K562 (cell line): Measurements from ENCODE around the gene AADAC. TPM values are rescaled to one million over a fixed set of nuclear protein-coding genes. Genes with fewer than 3 reads are reported as not detected.

ENCODE experiments used
- CHD7 ChIP-seq: fragments of 200-600 bp; sonication (generic); IDR thresholded peaks from one replicate; pipeline ENCODE4 v1.6.1; 2012; ENCODE audit warnings: mild to moderate bottlenecking, low read depth, low read length, inconsistent platforms
- CREB3 ChIP-seq: fragments of 450-650 bp; conservative IDR thresholded peaks from 2 replicates; pipeline ENCODE4 v1.6.1; 2016; ENCODE audit warnings: missing genetic modification characterization, low read depth, mild to moderate bottlenecking, missing compliant biosample characterization, moderate library complexity
- FOXA3 ChIP-seq, 2 experiments: fragments of 450-650 bp in 1 of 2; sonication (generic) in 1 of 2; formaldehyde crosslinking; IDR thresholded peaks in 1 of 2; conservative IDR thresholded peaks in 1 of 2; 2 replicates each; pipeline versions ENCODE4 v1.4.0 to v1.8.0; 2020 to 2022; ENCODE audit warnings: mild to moderate bottlenecking in 2 of 2, missing genetic modification reagents in 1 of 2
- HES1 ChIP-seq: fragments of 450-650 bp; IDR thresholded peaks from 2 replicates; pipeline ENCODE4 v1.6.1; 2016; ENCODE audit warnings: low read depth, mild to moderate bottlenecking, moderate library complexity
- KAT8 ChIP-seq: fragments of 450-650 bp; IDR thresholded peaks from 2 replicates; pipeline ENCODE4 v1.6.1; 2016; ENCODE audit warnings: low read depth, mild to moderate bottlenecking
- RREB1 ChIP-seq: fragments of 250-450 bp; sonication (Bioruptor Pico); IDR thresholded peaks from 2 replicates; pipeline ENCODE4 v1.4.0; 2020
- TCF7 ChIP-seq: sonication (generic); IDR thresholded peaks from 2 replicates; pipeline ENCODE4 v1.6.1; 2016; ENCODE audit warnings: antibody characterized with exemption, borderline replicate concordance
- ZNF140 ChIP-seq: fragments of 250-450 bp; sonication (Bioruptor Pico); IDR thresholded peaks from 2 replicates; pipeline ENCODE4 v1.8.0; 2021; ENCODE audit warnings: moderate library complexity, mild to moderate bottlenecking, inconsistent platforms
- ZNF644 ChIP-seq: fragments of 200-800 bp; sonication (Bioruptor generic); IDR thresholded peaks from 2 replicates; pipeline ENCODE4 v1.6.1; 2016; ENCODE audit warnings: low read depth, missing genetic modification characterization, missing compliant biosample characterization
- polyA plus RNA-seq, 8 experiments: library from polyadenylated mRNA; depleted of rRNA in 4 of 8; stranded (reverse) in 5 of 8; unstranded in 3 of 8; fragments of >200 nt; fragmentation: Nextera tagmentation in 2 of 8; fragmentation: Illumina TruSeq in 1 of 8; extraction: Ambion mirVana in 2 of 8; extraction: Trizol in 1 of 8; gene quantifications; 2 replicates each; pipeline versions ENCODE4 v1.2.1 to v1.2.3, GENCODE V29; 2011 to 2014; ENCODE audit warnings: inconsistent platforms in 1 of 8, missing spikeins in 1 of 8
- total RNA-seq, 7 experiments: library from RNA; depleted of rRNA in 6 of 7; stranded (reverse); fragments of >200 nt in 6 of 7; fragmentation: Illumina TruSeq in 2 of 7; extraction: Trizol in 2 of 7; gene quantifications; 2 replicates each; pipeline versions ENCODE4 v1.2.1 to v1.2.3, GENCODE V29; 2011 to 2021; ENCODE audit warnings: low replicate concordance in 1 of 7

AADAC gene
- total and polyA plus RNA-seq, 9 of the 15 experiments (the other 6 are each of a cell fraction or from before 2014, with no cell fraction given) = 0.47 TPM; not detected in 8

GRCh38 chr3:151877269-151877668, 63.4 kb downstream of the AADAC start (continued):
- no peak for TF ChIP-seq KAT8
- no peak for TF ChIP-seq FOXA3 (CRISPR knock-in tag; conservative IDR thresholded peaks at IDR 0.05 in 1 of 2, IDR thresholded peaks at IDR 0.05 in 1 of 2)
- no peak for TF ChIP-seq CHD7
- no peak for TF ChIP-seq CREB3 (tag)
- no peak for TF ChIP-seq HES1
- no peak for TF ChIP-seq RREB1
- TF ChIP-seq ZNF644 (tag) = no peak
- no peak for TF ChIP-seq TCF7
- TF ChIP-seq ZNF140 (CRISPR knock-in tag) = no peak
